Activated naive CD4-positive, alpha-beta T cell treated with anti-CD3 and anti-CD28 coated beads, Interleukin-2, amount 50 U/mL, for 24 hours (primary cell): ENCODE results near the gene NCF4.

Experiments used
- H3K27ac Mint-ChIP-seq: one replicate; pipeline ENCODE4 v1.8.0; 2021; ENCODE audit warnings: mild to moderate bottlenecking, mixed read lengths
- H3K27me3 Mint-ChIP-seq: one replicate; pipeline ENCODE4 v1.8.0; 2021; ENCODE audit warnings: mixed read lengths
- H3K36me3 Mint-ChIP-seq: one replicate; pipeline ENCODE4 v1.8.0; 2021; ENCODE audit warnings: mixed read lengths
- H3K4me1 Mint-ChIP-seq: one replicate; pipeline ENCODE4 v1.8.0; 2021; ENCODE audit warnings: mixed read lengths
- H3K4me3 Mint-ChIP-seq: one replicate; pipeline ENCODE4 v1.8.0; 2021; ENCODE audit warnings: mild to moderate bottlenecking, mixed read lengths
- H3K9me3 Mint-ChIP-seq: one replicate; pipeline ENCODE4 v1.8.0; 2021; ENCODE audit warnings: mixed read lengths

Gene NCF4

DNA sequence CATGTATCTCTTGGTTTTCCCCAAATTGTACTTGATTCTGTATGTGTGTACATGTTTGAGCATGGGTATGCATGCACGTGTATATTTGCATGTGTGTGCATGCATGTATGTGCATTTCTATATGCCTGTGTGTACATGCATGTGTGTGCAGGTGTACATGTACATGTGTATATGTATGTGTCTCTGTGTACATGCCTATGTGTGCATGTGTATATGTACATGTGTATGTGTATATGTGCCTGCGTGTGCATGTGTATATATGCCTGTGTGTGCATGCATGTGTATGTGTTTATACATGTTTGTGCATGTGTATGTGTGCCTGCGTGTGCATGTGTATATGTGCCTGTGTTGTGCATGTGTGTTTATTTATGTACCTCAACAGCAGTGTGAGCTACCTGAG, 5.3 kb upstream of the NCF4 start:
- Mint-ChIP-seq H3K36me3 (peaks cover 2% of the 10 kb centered on the region), H3K9me3 (no peaks in the 10 kb centered on the region), H3K4me3 (no peak overlapping the region), H3K27me3 (peaks cover 2% of the 10 kb centered on the region), H3K4me1 (peaks cover 14% of the 10 kb centered on the region), H3K27ac (no peak overlapping the region)

GRCh38 chr22:36856121-36856791, 4.5 kb upstream of the NCF4 start:
- Mint-ChIP-seq H3K36me3 (peaks cover 2% of the 10 kb centered on the region), H3K4me3 (peak overlapping the region; percentile 34), H3K9me3 (no peaks in the 10 kb centered on the region), H3K27ac (peak overlapping the region; percentile 66), H3K27me3 (peaks cover 2% of the 10 kb centered on the region), H3K4me1 (peaks cover 14% of the 10 kb centered on the region)

DNA sequence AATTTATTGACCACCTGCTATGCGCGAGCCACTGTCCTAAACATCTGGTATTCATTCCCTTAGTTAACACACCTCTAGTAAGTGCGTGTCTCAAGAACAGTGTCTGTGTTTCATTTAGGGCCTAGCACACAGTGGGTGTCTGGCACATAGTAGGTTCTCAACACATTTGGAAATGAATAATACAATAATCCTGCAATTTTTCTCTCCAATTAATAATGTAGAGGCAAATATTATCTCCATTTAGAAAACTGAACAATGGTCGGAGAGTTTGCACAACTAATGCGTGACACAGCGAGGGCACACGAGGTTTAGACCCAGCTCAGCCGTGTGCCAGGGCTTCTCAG, 4.0 kb upstream of the NCF4 start:
- Mint-ChIP-seq H3K27me3 (peaks cover 2% of the 10 kb centered on the region), H3K4me3 (no peak overlapping the region), H3K9me3 (no peaks in the 10 kb centered on the region), H3K36me3 (peaks cover 2% of the 10 kb centered on the region), H3K27ac (no peak overlapping the region), H3K4me1 (peaks cover 14% of the 10 kb centered on the region)

- Mint-ChIP-seq H3K27me3 (peaks cover 2% of the 10 kb centered on the region), H3K9me3 (no peaks in the 10 kb centered on the region), H3K4me1 (peaks cover 12% of the 10 kb centered on the region)
Measured at GRCh38 chr22:36858156-36858555, 2.6 kb upstream of the NCF4 start.

GRCh38 chr22:36858966-36859365, 1.8 kb upstream of the NCF4 start:
- H3K27me3 Mint-ChIP-seq = peaks cover 2% of the 10 kb centered on the region
- no peaks in the 10 kb centered on the region for H3K36me3 Mint-ChIP-seq
- no peaks in the 10 kb centered on the region for H3K9me3 Mint-ChIP-seq
- H3K4me1 Mint-ChIP-seq = peaks cover 6% of the 10 kb centered on the region
- H3K4me3 Mint-ChIP-seq = no peak overlapping the region
- H3K27ac Mint-ChIP-seq = no peak overlapping the region

More at GRCh38 chr22:36858156-36858555, 2.6 kb upstream of the NCF4 start:
- H3K27ac Mint-ChIP-seq = no peak overlapping the region
- H3K36me3 Mint-ChIP-seq = no peaks in the 10 kb centered on the region
- H3K4me3 Mint-ChIP-seq = no peak overlapping the region

DNA sequence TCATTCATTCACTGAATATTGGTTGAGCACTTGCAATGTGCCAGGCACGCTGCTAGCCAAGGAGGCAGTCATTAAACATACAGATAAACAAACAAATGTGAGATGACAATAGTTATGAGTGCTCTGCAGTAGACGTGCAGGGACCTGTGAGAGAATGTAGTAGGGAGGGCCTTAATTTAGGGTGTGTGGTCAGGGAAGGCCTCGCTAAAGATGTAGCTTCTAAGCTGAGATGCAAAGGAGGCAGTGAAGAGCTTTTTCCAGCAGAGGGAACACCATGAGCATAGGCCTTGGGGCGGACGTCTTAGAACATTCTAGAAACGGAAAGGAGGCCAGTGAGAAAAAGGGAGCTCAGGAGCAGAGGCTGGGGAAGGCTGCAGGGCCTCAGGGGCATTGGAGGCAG, 789 bp upstream of the NCF4 start:
- no peak overlapping the region for H3K4me3 Mint-ChIP-seq
- H3K27ac Mint-ChIP-seq = peak overlapping the region; percentile 6

DNA sequence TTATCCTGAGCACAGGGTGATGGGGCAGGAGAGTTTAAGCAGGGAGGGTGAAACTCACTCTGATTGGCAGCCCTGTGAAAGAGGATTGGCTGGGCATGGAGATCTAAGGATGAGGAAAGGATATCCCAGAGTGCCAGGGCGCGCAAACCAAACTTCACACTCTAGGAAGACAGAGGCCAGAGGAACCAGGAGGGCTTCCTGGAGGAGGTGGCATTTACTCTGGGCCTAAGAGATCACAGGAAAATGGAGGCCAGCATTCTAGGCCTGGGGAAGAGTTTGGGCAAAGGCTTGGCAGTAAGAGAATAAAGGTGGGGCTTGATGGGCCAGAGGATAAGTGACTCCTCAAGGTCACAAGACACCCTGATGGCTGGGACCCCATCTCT, 377 bp upstream of the NCF4 start:
- H3K27me3 Mint-ChIP-seq = peaks cover 2% of the 10 kb centered on the region
- no peak overlapping the region for H3K4me3 Mint-ChIP-seq
- H3K36me3 Mint-ChIP-seq = no peaks in the 10 kb centered on the region
- H3K4me1 Mint-ChIP-seq = peaks cover 6% of the 10 kb centered on the region
- peak overlapping the region; percentile 6 for H3K27ac Mint-ChIP-seq
- no peaks in the 10 kb centered on the region for H3K9me3 Mint-ChIP-seq

More for the DNA sequence above, 789 bp upstream of the NCF4 start:
- Mint-ChIP-seq H3K36me3 (no peaks in the 10 kb centered on the region), H3K27me3 (peaks cover 2% of the 10 kb centered on the region), H3K9me3 (no peaks in the 10 kb centered on the region), H3K4me1 (peaks cover 6% of the 10 kb centered on the region)

DNA sequence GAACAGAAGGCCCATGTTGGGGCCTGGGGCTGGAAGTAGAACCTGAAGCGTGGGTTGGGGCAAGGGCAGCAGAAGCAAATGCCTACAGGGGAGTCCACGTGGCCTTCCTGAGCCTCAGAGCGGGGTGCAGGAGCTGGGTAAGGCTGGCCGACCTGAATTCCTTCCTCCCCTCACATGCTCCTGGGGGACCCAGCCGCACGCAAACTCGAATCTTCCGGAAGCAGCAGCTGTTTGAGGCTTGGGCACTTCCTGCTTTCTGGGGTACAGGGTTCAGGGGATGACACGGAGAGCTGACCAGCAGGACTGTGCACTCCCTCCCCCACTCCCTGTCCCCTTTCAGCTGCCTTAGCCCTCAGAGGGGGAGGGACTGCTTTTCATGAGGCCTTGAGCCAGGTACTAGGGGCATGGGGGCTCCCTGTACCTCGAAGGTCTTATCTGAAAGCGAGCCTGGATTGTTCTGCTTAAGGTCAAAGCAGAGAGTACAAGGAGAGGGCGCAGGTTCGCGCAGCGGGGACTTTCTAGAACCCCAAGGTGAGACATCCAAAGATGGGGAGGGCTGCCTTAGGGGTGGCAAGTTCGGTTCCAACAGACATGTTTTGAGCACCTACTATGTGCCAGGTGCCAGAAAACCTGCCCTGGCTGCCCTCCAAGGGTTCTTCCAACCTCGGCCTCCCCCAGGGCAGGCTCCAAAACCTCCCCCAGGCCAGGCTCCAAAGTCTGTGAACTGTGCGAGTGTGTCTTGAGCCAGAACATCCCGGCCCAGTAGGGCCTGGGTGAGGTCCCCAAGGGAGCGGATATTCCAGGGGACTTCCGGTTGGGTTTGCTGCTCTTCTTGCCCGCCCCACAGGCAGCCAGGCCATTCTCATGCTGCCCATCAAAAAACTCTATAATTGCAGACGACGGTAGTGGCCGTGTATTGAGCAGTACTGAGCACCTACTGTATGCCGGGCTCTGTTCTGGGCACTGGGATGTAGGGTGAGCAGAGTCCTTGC, 1.7 kb downstream of the NCF4 start:
- H3K4me3 Mint-ChIP-seq = no peak overlapping the region
- no peaks in the 10 kb centered on the region for H3K27me3 Mint-ChIP-seq
- no peaks in the 10 kb centered on the region for H3K36me3 Mint-ChIP-seq
- H3K4me1 Mint-ChIP-seq = no peaks in the 10 kb centered on the region
- H3K9me3 Mint-ChIP-seq = no peaks in the 10 kb centered on the region
- H3K27ac Mint-ChIP-seq = no peak overlapping the region

DNA sequence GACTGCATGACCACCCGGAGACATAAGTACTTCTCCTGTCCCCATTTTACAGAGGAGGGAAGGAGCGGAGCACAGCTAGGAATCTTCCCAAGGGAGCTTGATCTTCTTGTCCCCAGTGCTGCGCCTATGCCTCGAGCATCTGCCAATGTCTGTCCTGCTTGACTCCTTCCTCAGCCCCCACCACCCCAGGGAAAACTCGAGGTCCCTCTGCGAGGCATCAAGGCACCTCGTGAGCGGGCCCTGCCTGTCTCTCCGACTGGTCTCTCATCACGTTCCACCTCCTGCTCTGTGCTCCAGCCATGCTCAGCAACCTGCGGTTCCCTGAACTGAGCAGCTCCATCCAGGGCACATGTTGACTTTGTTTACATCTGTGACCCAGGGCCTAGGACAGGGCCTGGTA, 2.5 kb downstream of the NCF4 start:
- Mint-ChIP-seq H3K9me3 (no peaks in the 10 kb centered on the region), H3K36me3 (no peaks in the 10 kb centered on the region), H3K27ac (no peak overlapping the region), H3K27me3 (no peaks in the 10 kb centered on the region), H3K4me3 (no peak overlapping the region), H3K4me1 (no peaks in the 10 kb centered on the region)

DNA sequence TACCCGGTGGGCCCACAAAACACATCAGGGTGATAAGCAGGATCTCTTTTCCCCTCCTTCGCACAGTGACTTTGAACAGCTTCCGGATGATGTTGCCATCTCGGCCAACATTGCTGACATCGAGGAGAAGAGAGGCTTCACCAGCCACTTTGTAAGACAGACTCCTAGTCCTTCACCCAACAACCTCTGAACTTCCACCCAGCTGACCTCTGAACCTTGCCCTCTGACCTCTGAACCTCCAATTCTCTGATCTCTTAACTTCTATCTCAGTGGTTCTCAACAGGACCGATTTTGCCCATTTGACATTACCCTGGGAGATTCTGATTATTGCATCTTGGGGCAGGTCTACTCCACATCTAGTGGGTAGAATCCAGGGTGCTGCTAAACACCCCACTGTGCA, 3.2 kb downstream of the NCF4 start:
- no peak overlapping the region for H3K27ac Mint-ChIP-seq
- H3K36me3 Mint-ChIP-seq = no peaks in the 10 kb centered on the region
- no peaks in the 10 kb centered on the region for H3K4me1 Mint-ChIP-seq
- no peaks in the 10 kb centered on the region for H3K27me3 Mint-ChIP-seq
- H3K9me3 Mint-ChIP-seq = no peaks in the 10 kb centered on the region
- no peak overlapping the region for H3K4me3 Mint-ChIP-seq

- Mint-ChIP-seq H3K27me3 (no peaks in the 10 kb centered on the region), H3K4me1 (no peaks in the 10 kb centered on the region), H3K4me3 (no peak overlapping the region), H3K36me3 (no peaks in the 10 kb centered on the region), H3K27ac (peak overlapping the region; percentile 53), H3K9me3 (no peaks in the 10 kb centered on the region)
Measured at GRCh38 chr22:36864454-36865215, 3.8 kb downstream of the NCF4 start.

DNA sequence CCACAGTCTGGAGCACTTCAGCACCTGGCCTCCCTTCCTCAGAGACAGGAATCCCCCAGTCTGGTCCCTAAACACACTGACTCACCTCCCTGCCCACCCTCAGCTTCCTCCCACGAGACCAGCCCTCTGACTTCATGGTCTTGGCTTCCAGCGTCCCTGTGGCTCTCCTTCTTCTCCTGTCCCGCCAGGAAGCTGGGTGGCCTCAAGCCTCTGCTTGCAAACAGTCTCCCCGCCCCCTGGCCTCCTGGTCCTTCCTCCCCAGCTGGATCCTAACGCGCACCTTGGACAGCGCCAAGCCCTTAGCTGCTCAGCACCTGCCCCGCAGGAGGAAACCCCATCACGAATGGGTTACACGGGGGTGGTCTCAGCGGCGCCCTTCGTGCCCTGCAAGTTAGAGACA, 4.5 kb downstream of the NCF4 start:
- Mint-ChIP-seq H3K36me3 (no peaks in the 10 kb centered on the region), H3K4me1 (no peaks in the 10 kb centered on the region), H3K9me3 (no peaks in the 10 kb centered on the region), H3K4me3 (no peak overlapping the region), H3K27me3 (peaks cover 1% of the 10 kb centered on the region), H3K27ac (no peak overlapping the region)

DNA sequence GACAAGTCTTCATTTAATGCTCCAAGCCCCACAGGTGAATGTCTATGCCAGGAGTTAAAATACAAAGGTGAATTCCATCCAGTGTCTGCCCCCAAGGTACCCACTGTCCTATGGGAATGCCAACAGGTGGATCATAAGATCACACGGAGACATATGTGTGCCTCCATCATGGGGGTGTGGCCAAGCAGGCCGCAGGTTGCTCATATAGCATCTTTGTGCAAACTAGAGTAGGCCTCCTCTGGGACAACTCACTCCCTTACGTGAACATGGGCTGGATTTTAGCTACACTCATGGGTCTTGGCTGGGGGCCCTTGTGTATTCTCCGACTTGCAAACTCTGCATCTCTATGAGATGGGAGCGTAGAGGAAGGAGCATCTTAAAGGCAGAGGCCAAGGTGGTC, 6.9 kb downstream of the NCF4 start:
- H3K4me3 Mint-ChIP-seq = no peak overlapping the region
- H3K27ac Mint-ChIP-seq = no peak overlapping the region
- H3K9me3 Mint-ChIP-seq = no peaks in the 10 kb centered on the region

DNA sequence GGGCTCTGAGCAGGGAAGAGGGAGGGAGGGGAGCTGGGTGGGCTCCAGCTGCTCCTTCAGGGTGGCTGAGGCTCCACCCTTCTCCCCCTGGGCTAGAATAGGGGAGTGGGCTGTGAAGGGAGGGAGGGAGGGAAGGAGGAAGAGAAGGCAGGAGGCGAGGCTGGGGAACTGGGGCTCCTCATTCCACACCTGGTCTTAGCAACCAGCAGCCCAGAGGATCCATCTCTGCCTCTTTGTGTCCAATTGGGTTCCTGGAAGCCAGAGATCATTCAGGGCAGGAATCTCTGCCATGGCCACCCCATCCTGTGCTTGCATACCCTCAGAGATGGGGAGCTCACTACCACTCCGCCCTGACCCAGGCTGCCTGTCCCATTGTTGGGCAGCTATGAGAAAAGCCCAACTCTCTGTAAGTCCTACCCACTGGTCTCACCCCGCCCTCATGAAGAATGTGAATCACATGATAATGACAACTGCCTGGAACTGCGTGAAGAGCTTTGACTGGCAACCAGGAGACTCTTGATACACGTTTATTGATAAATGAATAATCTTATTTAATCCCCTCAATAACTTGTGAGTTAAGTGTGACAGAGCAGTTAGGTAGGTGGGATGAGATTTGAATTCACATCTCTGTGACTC, 7.9 kb downstream of the NCF4 start:
- H3K27ac Mint-ChIP-seq = no peak overlapping the region
- peaks cover under 1% of the 10 kb centered on the region for H3K4me1 Mint-ChIP-seq
- H3K9me3 Mint-ChIP-seq = no peaks in the 10 kb centered on the region
- no peak overlapping the region for H3K4me3 Mint-ChIP-seq
- no peaks in the 10 kb centered on the region for H3K36me3 Mint-ChIP-seq
- peaks cover 1% of the 10 kb centered on the region for H3K27me3 Mint-ChIP-seq

More for the DNA sequence above, 6.9 kb downstream of the NCF4 start:
- no peaks in the 10 kb centered on the region for H3K36me3 Mint-ChIP-seq
- no peaks in the 10 kb centered on the region for H3K4me1 Mint-ChIP-seq
- peaks cover 1% of the 10 kb centered on the region for H3K27me3 Mint-ChIP-seq

GRCh38 chr22:36870250-36870649, 9.4 kb downstream of the NCF4 start:
- H3K27me3 Mint-ChIP-seq = peaks cover 1% of the 10 kb centered on the region
- H3K4me3 Mint-ChIP-seq = no peak overlapping the region
- H3K9me3 Mint-ChIP-seq = no peaks in the 10 kb centered on the region
- H3K27ac Mint-ChIP-seq = no peak overlapping the region
- H3K4me1 Mint-ChIP-seq = peaks cover 4% of the 10 kb centered on the region
- H3K36me3 Mint-ChIP-seq = no peaks in the 10 kb centered on the region
